Erythroblast (primary cell): ENCODE results near the gene STK17B.

Source experiments
- GATA1 ChIP-seq: IDR thresholded peaks from 2 replicates; pipeline ENCODE4 v1.6.1; 2011; ENCODE audit warnings: low read depth, mild to moderate bottlenecking, control low read depth, low read length, moderate library complexity
- POLR2A ChIP-seq: IDR thresholded peaks from 2 replicates; pipeline ENCODE4 v1.6.1; 2011; ENCODE audit warnings: mild to moderate bottlenecking, low read length

DNA sequence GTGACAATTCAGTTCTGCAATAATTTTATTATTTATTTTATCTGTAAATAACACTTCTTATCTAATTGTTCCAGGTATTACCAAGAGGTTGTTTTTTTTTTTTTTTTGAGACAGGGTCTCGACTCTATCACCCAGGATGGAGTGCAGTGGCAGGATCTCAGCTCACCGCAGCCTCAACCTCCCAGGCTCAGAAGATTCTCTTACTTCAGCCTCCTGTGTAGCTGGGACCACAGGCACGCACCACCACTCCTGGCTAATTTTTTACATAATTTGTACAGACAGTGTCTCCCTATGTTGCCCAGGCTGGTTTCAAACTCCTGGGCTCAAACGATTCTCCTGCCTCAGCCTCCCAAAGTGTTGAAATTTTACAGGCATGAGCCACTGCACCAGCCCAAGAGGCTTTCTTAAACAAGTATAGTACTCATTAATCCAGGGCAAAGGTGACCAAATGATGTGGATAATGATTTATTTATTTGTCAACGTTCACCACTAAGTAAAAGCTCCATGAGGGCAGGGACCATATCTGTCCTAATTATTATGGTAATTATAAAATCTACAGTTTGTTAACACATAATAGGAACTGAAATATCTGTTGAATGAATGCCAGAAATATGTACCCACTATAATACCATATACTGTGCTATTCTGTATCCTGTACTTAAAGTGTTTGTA lies 12.0 kb downstream of the STK17B start:
- no peak for TF ChIP-seq POLR2A
- no peak for TF ChIP-seq GATA1
